ENCODE results near the gene TUSC2.

DNA sequence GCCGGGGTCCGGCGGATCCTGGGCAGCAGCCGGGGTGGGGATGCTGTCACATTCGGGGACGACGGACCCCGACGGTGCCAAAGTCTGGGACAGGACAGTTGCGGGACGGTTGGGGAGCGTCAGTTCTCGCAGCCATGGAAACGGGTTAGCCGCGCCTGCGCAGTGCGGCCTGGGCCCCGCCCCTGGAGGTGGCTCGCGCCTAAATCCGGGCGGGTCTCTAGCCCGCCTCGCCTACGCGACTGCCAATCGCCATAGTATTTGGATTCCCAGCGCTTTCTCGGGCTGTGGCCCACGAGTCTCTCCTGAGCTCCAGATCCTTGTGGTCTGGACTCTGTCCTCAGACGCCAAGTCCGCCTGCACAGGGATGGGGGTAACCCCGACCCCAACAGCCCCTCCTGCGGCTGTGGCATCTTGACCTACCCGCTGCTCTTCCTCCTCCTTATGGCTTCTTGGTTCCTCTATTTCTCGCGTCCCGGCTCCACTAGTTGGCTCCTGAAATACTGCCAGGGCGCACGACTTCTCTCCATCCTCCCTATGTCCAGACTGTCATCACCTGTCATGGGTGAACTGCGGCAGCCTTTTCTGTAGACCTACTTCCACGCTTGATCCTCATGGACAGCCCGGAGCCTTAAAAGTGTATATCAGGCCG lies 17.7 kb upstream of the TUSC2 start, which contains the start of gene ZMYND10:
- TF ChIP-seq EP300 (conservative IDR thresholded peaks at IDR 0.05; ENCODE audit: poor library complexity, severe bottlenecking): no peak
- TF ChIP-seq MXI1 (conservative IDR thresholded peaks at IDR 0.05; ENCODE audit: poor library complexity, severe bottlenecking): no peak
- TF ChIP-seq POLR2AphosphoS5 (IDR thresholded peaks at IDR 0.05): no peak
- no peak for TF ChIP-seq CTCF (IDR thresholded peaks at IDR 0.05; ENCODE audit: poor library complexity, severe bottlenecking)
- TF ChIP-seq RAD21 (conservative IDR thresholded peaks at IDR 0.05): no peak
- TF ChIP-seq, protein P1, sequence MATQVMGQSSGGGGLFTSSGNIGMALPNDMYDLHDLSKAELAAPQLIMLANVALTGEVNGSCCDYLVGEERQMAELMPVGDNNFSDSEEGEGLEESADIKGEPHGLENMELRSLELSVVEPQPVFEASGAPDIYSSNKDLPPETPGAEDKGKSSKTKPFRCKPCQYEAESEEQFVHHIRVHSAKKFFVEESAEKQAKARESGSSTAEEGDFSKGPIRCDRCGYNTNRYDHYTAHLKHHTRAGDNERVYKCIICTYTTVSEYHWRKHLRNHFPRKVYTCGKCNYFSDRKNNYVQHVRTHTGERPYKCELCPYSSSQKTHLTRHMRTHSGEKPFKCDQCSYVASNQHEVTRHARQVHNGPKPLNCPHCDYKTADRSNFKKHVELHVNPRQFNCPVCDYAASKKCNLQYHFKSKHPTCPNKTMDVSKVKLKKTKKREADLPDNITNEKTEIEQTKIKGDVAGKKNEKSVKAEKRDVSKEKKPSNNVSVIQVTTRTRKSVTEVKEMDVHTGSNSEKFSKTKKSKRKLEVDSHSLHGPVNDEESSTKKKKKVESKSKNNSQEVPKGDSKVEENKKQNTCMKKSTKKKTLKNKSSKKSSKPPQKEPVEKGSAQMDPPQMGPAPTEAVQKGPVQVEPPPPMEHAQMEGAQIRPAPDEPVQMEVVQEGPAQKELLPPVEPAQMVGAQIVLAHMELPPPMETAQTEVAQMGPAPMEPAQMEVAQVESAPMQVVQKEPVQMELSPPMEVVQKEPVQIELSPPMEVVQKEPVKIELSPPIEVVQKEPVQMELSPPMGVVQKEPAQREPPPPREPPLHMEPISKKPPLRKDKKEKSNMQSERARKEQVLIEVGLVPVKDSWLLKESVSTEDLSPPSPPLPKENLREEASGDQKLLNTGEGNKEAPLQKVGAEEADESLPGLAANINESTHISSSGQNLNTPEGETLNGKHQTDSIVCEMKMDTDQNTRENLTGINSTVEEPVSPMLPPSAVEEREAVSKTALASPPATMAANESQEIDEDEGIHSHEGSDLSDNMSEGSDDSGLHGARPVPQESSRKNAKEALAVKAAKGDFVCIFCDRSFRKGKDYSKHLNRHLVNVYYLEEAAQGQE (IDR thresholded peaks at IDR 0.05; ENCODE audit: borderline replicate concordance): no peak
- TF ChIP-seq EZH2 (IDR thresholded peaks at IDR 0.05; ENCODE audit: borderline replicate concordance, insufficient read depth, low read length, poor library complexity, severe bottlenecking): no peak
- TF ChIP-seq SMC3 (conservative IDR thresholded peaks at IDR 0.05; ENCODE audit: poor library complexity): no peak
- no peak for TF ChIP-seq TAF1 (IDR thresholded peaks at IDR 0.05; ENCODE audit: low read depth)

Measured in neural cell (in vitro differentiated cells).